Measurements from ENCODE around the gene WNT10A. TPM values are rescaled to one million over a fixed set of nuclear protein-coding genes. Genes with fewer than 3 reads are reported as not detected.

WNT10A gene
- total and polyA plus RNA-seq, 12 donors: 0.01 to 0.56 (median 0.18) TPM; not detected in 8

GRCh38 chr2:218863021-218863520 is 17.6 kb upstream of the WNT10A start:
- intact Hi-C loops (cut with DNase I): no loop called here
- 70 to 71% methylated on average over 3 of the region's 3 CpGs for WGBS, 2 donors
- Histone ChIP-seq H3K27me3 (peaks cover 8 to 96% (median 85%) of the 10 kb centered on the region in 7 donors), H3K27ac (no peak overlapping the region), H3K4me1 (peaks cover 7 to 25% (median 16%) of the 10 kb centered on the region in 9 donors), H3K36me3 (no peaks in the 10 kb centered on the region), H3K4me3 (no peak overlapping the region), H3K9me3 (no peaks in the 10 kb centered on the region)
- DNase-seq (no peak), ATAC-seq (no peak)
- TF ChIP-seq CTCF (IDR thresholded peaks at IDR 0.05): no peak

- Histone ChIP-seq H3K4me1 (peaks cover 1 to 11% (median 6%) of the 10 kb centered on the region in 9 donors), H3K36me3 (no peaks in the 10 kb centered on the region), H3K27ac (no peak overlapping the region), H3K9me3 (no peaks in the 10 kb centered on the region), H3K27me3 (peaks cover 7 to 99% (median 84%) of the 10 kb centered on the region in 7 donors), H3K4me3 (no peak overlapping the region)
- DNase-seq: no peak
- intact Hi-C loops (cut with DNase I): no loop called here
- no peak for ATAC-seq
- 60 to 86% methylated on average over 4 of the region's 4 CpGs for WGBS, 2 donors
- TF ChIP-seq CTCF (IDR thresholded peaks at IDR 0.05): no peak
Observed at GRCh38 chr2:218865396-218865795, 15.3 kb upstream of the WNT10A start.

GRCh38 chr2:218865999-218866398 is 14.7 kb upstream of the WNT10A start:
- Histone ChIP-seq H3K27me3 (peaks cover 6 to 99% (median 84%) of the 10 kb centered on the region in 7 donors), H3K27ac (no peak overlapping the region), H3K4me1 (peaks cover 0 to 7% (median 4%) of the 10 kb centered on the region in 9 donors), H3K36me3 (no peaks in the 10 kb centered on the region), H3K9me3 (no peaks in the 10 kb centered on the region), H3K4me3 (no peak overlapping the region)
- intact Hi-C loops (cut with DNase I): no loop called here
- no peak for ATAC-seq
- WGBS, 2 donors: 58 to 74% methylated on average over 6 of the region's 6 CpGs
- TF ChIP-seq CTCF (IDR thresholded peaks at IDR 0.05): no peak
- DNase-seq: no peak

GRCh38 chr2:218867900-218868299 is 12.8 kb upstream of the WNT10A start:
- Histone ChIP-seq H3K4me3 (no peak overlapping the region), H3K27ac (peak overlapping the region in 3 of 10 donors; percentile 10 to 26 (median 23)), H3K9me3 (no peaks in the 10 kb centered on the region), H3K4me1 (peaks cover 0 to 12% (median 5%) of the 10 kb centered on the region in 9 donors), H3K36me3 (no peaks in the 10 kb centered on the region), H3K27me3 (peaks cover 18 to 99% (median 84%) of the 10 kb centered on the region in 7 donors)
- no peak for TF ChIP-seq CTCF (IDR thresholded peaks at IDR 0.05)
- ATAC-seq: peak in 4 of 8 donors; percentile 9 to 43 (median 38)
- intact Hi-C loops (cut with DNase I): no loop called here
- 33 to 38% methylated on average over 6 of the region's 6 CpGs for WGBS, 2 donors
- peak in 1 of 2 donors; percentile 47 for DNase-seq
